Measurements from ENCODE around the gene MACF1.
"Not testable (repeated sequence)": the region's sequence is repeated elsewhere in the genome, so short reads cannot be mapped to it uniquely, and the experiment has no call there.

The MACF1 gene, protein sequence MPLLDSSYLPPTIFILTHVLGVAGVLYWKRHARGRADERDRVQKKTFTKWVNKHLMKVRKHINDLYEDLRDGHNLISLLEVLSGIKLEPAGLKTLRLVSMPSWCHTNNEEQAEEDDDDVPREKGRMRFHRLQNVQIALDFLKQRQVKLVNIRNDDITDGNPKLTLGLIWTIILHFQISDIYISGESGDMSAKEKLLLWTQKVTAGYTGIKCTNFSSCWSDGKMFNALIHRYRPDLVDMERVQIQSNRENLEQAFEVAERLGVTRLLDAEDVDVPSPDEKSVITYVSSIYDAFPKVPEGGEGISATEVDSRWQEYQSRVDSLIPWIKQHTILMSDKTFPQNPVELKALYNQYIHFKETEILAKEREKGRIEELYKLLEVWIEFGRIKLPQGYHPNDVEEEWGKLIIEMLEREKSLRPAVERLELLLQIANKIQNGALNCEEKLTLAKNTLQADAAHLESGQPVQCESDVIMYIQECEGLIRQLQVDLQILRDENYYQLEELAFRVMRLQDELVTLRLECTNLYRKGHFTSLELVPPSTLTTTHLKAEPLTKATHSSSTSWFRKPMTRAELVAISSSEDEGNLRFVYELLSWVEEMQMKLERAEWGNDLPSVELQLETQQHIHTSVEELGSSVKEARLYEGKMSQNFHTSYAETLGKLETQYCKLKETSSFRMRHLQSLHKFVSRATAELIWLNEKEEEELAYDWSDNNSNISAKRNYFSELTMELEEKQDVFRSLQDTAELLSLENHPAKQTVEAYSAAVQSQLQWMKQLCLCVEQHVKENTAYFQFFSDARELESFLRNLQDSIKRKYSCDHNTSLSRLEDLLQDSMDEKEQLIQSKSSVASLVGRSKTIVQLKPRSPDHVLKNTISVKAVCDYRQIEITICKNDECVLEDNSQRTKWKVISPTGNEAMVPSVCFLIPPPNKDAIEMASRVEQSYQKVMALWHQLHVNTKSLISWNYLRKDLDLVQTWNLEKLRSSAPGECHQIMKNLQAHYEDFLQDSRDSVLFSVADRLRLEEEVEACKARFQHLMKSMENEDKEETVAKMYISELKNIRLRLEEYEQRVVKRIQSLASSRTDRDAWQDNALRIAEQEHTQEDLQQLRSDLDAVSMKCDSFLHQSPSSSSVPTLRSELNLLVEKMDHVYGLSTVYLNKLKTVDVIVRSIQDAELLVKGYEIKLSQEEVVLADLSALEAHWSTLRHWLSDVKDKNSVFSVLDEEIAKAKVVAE (N-terminal part only)

DNA sequence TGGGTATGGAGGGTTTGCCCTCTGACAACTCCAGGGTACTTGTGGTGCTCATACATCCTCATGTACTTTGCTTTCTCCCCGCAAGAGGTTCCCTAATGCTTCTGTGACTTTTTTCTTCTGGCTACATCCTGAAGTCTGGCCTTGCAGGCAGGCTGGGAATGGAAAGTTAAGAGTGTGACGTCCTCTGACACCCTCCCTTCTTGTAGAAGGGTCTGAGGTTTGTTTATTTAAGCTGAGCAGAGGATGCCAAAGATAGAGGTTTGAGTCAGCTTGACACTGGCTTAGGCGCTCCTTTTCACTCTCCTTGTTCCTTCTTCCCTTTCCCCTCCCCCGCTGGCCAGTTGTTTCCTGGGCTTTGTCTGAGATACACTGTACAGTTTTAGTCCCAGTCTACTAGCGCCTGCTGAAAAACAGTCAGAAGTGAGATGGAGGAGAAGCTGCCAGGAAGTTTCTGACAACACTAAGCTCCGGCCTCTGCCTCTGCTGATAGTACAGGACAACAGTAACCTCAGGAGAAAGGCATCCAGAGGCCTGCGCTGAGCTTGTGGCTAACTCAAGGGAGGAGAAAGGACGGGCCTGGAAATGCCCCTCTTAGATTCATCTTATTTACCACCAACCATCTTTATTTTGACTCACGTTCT is at the start of gene MACF1:
Gene MACF1 (plus strand): TSS at position 255 of the 641 bp plus-strand sequence. CDS start 328 bp downstream, at position 583.
- no peak for DNase-seq (ENCODE audit: low spot score)

DNA sequence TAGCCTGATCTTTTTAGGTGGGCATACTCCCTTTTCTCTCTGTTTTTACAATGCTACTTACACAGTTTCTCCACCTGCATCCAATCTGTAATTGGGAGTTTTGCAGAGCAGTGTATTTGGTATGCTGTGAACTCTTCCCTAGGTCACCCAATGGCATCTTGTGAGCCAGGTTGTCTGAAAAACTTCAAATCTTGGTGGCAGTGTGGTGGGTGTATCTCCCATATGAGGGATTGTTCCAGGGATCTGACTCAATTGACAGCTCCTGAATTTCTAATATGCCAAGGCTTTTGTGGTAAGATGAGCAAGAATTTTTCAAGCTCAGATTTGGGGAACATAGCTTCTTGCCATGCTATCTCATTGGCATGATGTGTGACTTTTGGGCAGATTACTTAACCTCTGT is 47.2 kb upstream of the MACF1 start:
- no peak for DNase-seq (ENCODE audit: low spot score)

DNA sequence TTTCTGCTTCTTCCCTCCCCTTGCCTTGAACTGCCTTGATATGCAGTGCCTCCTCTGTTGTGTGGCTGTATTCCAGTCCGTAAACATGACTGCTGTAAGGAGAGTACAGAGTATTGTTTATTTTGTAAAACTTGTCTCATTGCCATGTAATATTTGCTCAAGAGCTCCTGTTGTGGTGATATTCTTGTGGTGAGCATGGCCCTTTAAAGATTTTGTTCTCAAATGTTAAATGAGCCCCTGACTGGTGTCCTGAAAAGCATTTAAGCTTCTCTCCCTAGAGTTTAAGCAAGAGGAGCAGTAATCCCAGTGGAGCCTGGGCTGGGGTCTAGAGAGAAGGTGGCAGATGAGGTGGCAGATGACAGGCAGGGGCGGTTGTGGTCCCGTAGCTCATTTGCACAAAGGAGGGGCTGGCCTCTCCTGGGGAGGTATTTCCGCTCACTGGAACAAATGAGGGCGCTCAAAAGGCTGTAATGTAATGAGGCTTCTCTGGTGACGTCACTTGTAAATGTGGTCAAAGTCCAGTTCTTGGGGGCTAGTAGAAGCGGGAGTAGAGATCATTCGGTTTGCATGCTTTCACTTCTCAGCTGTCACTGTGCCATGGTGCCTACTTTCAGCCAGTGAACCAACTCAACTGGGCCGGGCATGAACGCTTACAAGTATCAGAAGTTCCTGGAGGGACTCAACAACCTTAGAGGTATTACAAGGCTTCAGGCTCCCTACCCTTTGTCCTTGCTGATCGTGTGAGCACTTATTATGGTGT is 46.0 kb upstream of the MACF1 start:
- DNase-seq (ENCODE audit: low spot score), result peak; percentile 8

DNA sequence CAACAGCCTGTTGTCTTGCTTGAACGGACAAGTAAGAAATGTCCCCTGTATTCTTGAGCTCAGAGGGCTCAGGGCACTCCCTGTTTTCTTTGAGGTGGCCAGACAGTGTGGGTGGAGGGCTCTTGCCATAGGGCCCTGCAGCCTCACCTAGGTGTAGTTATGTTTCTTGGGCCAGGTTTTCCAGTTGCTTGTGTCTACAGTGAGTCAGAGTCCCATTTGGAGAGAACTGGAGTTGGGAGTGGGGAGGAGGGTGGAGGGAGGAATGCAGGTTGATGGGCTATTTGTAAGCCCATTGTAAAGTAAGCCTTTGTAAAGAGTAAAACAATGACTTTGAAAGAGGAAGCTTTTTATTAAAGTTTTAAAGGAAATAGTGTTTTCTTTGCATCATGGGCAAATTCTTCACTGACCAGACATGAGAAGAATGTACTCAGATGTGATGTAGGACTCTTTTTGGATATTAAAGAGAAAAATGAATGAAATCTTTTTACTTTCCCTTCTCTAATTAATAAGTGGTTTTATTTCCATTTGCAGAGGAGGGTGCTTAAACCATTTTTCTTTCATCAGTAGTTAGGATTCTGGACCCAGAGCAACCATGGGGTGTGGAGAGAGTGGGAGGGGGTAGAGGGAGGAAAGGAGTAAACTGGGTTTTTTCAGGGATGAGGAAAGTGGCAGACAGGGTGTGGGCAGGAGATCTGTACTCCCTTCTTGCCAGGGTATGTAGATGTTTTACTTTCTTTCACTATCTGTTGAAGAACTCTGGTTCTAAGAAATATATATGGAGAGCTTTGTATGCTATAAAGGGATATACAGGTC is 45.1 kb upstream of the MACF1 start:
- DNase-seq (ENCODE audit: low spot score), result no peak

GRCh38 chr1:39160703-39161102 is 43.8 kb upstream of the MACF1 start:
- DNase-seq (ENCODE audit: low spot score), result no peak

GRCh38 chr1:39161811-39162210 is 42.7 kb upstream of the MACF1 start:
- DNase-seq (ENCODE audit: low spot score), result not testable (repeated sequence)

- no peak for DNase-seq (ENCODE audit: low spot score)
Observed at GRCh38 chr1:39163469-39163868, 41.0 kb upstream of the MACF1 start.

GRCh38 chr1:39164256-39164655 is 40.2 kb upstream of the MACF1 start:
- no peak for DNase-seq (ENCODE audit: low spot score)

GRCh38 chr1:39165049-39165448 is 39.4 kb upstream of the MACF1 start:
- no peak for DNase-seq (ENCODE audit: low spot score)

DNA sequence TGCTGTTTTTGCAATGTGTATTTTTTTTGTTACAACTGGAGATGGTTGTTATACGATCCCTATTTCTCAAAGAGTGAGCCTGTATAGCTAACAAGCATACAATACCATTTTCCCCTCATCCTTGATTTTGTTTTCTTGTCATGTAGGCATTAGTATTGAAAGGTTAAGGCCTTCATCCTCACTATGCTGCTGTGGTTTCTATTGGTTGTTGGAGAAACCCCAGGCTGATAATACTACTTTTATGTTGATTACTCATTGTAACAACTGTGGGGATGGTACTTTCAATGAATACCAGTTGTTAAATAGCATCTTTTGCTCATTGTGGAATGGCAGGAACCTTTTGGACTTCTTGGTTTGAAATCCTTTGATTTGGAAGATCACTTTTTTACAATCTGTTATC is 39.0 kb upstream of the MACF1 start:
- no peak for DNase-seq (ENCODE audit: low spot score)

DNA sequence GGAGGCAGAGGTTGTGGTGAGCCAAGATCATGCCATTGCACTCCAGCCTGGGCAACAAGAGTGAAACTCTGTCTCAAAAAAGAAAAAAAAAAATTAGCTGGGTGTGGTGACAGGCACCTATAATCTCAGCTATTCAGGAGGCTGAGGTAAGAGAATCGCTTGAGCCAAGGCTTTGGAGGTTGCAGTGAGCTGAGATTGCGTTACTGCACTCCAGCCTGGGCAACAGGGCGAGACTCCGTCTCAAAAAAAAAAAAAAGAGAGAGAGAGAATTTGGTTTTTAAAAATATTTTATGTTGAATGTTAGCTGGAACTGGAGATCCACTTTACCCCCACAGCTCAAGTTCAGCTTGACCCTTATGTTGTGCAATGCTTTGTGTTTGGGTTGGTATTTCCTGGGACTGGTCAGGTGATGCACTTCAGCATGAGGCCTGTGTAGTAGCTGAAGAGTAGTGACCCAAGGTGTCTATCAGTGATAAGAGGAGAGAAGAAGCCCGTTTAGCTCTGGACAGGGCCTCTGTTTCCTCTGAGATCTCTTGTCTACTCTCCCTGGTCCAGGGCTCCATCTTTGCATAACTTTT is 36.8 kb upstream of the MACF1 start:
- no peak for DNase-seq (ENCODE audit: low spot score)

GRCh38 chr1:39168301-39169080 is 36.0 kb upstream of the MACF1 start:
- no peak for DNase-seq (ENCODE audit: low spot score)

DNA sequence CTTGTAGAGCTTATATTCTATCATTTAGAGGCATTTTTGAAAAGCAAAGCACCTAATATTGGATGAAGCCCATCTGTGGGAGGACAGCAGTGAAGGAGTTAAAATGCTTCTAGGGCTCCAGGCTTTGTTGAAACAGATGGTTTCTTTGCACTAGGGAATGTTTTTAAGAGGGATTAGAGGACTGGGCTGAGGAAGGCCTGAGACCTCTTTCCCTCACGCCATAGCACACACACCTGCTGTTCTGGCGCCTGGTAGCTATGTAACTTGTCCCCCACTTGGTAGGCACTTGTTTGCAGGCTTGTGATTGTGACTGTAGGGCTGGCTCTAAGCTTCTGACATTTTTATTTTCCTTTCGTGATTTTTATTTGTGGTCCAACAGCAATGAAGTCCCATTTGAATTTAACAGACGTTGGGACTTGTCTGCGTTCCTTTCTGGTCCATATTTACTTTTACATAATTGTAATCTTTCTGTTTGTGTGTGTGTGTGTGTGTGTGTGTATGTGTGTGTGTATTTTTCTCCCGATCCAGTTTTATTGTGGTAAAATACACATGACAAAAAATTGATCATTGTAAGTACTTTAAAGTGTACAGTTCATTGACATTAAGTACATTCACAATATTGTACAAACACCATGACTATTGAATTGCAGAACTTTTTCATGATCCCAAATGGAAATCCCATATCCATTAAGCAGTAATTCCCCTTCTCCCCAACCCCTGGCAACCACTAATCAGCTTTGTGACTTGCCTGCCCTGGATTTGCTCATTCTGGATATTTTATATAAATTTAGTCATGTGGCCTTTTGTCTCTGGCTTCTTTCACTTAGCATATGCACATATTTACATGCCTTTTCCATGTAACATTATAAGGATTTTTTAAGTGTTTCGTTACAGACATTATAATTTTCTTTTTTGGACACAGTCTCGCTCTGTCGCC is 33.5 kb upstream of the MACF1 start:
- DNase-seq (ENCODE audit: low spot score), result no peak

- DNase-seq (ENCODE audit: low spot score), result no peak
Observed at GRCh38 chr1:39173119-39173994, 31.1 kb upstream of the MACF1 start.

GRCh38 chr1:39173995-39174380 is 30.5 kb upstream of the MACF1 start:
- no peak for DNase-seq (ENCODE audit: low spot score)

DNA sequence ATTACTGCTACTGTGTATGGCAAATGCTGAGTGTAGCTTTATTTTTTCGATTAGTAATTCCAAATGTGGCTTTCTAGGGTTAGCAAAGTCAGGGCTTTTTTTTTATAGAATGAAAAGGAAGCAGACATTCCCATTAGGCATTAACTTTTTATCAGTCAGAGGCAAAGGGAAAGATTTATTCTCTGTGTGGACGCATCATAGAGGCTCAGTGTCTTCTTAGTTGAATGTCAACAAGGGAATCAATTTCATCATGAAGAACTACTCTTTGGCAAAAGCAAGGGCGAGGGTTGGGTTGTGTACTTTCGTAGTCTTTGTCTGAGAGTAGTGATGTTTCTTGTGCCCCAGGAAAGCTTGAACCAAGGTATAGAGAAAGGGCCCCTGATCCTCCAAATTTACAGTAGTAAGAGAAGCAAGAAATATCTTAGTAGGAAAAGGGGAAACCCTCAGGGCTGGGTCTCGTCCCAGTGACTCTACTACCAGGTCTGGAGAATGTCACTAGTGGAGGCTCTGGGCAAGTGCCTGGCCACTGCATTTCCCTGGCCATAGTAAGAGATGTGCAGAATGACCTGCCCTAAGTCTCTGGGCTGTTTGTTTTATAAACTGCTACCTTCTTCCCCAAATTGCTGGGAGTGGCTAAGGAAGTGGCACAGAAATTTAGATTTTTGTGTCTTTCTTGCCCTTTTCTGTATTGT is 30.0 kb upstream of the MACF1 start:
- no peak for DNase-seq (ENCODE audit: low spot score)

Measured in germinal center (tissue), 1 donor.